ENCODE data around the gene GPX4.

The GPX4 gene

DNA sequence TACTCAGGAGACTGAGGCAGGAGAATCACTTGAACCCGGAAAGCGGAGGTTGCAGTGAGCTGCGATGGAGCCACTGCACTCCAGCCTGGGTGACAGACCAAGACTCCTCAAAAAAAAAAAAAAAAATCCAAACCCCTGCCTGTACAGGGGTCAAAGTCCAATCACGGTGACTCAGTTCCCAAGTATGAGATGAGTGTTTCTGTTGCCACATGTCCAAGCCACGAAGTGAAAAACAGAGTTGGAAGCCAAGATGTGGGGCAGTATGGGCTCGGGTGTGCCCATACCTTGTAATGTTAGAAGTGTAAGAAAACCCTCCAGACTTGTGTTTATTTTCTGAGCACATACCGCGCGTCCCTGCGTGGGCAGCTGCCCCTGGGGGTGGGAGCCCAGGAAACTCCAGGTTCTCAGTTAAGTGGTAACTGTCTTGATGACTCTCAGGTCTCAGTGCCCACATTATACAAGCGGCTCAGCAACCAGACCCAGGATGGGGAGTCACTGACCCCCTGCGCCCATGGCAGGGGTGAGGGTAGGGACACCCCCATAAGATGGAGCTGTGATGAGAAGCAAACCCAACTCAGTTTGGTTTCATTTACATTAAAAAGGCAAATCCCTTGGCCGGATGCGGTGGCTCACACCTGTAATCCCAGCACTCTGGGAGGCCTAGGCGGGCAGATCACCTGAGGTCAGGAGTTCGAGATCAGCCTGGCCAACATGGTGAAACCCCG lies 1.2 kb upstream of the GPX4 start:
- peak; percentile 76 for DNase-seq (ENCODE audit: insufficient read length, low spot score)
- peak; percentile 57 for FAIRE-seq

DNA sequence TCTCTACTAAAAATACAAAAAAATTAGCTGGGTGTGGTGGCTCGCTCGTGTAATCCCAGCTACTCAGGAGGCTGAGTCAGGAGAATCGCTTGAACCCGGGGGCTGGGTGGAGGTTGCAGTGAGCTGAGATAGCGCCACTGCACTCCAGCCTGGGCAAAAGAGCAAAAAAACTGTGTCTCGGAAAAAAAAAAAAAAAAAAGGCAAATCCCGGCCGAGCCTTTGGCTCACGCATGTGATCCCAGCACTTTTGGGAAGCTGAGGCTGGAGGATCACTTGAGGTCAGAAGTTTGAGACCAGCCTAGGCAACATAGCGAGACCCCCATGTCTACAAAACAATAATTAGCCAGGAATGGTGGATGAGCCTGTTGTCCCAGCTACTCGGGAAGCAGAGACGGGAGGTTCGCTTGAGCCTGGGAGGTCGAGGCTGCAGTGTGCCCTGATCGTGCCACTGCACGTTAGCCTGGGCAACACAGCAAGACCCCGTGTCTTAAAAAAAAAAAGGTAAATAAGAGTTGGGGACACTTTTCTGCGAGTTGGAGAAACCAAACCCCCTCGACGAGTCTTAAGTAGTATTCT lies 574 bp upstream of the GPX4 start:
- FAIRE-seq, result no peak
- DNase-seq (ENCODE audit: insufficient read length, low spot score), result no peak

DNA sequence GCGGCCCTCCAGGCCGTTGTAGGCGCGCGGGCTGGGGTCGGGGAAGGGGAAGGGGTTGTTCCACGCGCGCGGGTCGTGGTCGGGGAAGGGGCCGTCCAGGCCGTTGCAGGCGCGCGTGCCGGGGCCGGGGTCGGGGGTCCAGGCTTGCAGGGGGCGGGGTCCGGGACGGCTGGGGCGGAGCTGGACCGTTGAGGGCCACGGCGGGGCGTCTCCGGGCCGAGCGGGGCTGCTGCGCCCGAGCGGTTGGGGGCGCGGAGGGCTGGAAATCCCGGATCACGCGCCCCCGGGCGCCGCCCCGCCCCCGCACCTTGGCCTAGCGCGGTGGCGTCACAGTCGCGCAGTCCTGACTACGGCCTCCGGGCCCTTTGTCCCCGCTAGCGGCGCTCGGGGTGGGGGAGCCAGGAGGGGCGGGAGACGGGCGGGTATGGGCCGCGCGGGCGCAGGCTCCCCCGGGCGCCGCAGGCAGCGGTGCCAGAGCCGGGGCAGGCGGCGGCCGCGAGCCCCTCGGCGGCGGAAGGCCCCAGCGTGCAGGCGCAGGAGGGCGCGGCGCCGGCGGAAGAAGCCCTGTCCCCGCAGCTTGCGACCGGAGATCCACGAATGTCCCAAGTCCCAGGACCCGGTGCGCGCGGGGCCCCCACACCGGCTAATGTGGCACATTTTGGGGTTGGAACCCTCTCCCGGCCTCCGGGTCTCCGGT lies 665 bp downstream of the GPX4 start:
- DNase-seq (ENCODE audit: insufficient read length, low spot score), result peak; percentile 46
- no peak for FAIRE-seq

- DNase-seq (ENCODE audit: insufficient read length, low spot score), result no peak
- peak; percentile 16 for FAIRE-seq
These were observed 1.4 kb downstream of the GPX4 start for GRCh38 chr19:1105008-1105872.

DNA sequence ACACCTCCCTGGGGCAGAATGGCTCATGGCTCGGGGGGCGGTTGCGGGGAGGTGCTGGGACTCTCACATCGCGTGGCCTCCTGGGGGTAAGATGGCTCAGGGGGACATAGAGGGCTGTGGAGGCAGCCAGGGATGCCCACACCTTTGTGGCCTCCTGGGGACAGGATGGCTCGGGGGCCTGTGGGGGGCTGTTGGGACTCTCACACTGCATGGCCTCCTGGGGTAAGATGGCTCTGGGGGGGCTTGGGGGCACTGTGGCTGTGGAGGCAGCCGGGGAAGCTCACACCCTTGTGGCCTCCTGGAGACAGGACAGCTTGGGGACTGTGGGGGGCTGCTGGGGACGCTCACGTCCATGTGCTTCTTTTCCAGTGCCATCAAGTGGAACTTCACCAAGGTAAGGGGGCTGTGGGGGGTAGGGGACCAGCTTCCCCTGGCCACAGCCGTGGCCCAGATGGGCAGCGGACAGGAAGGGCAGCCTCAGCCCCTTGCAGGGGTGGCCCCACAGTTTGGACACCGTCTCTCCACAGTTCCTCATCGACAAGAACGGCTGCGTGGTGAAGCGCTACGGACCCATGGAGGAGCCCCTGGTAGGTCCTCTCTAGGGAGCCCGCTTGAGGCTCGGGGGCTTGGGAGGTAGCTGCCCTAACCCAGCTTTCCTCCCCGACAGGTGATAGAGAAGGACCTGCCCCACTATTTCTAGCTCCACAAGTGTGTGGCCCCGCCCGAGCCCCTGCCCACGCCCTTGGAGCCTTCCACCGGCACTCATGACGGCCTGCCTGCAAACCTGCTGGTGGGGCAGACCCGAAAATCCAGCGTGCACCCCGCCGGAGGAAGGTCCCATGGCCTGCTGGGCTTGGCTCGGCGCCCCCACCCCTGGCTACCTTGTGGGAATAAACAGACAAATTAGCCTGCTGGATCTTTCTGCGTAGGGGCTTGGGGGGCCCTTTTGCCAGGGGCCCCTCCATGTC lies 2.4 kb downstream of the GPX4 start:
- DNase-seq (ENCODE audit: insufficient read length, low spot score) (no peak), FAIRE-seq (no peak)

DNA sequence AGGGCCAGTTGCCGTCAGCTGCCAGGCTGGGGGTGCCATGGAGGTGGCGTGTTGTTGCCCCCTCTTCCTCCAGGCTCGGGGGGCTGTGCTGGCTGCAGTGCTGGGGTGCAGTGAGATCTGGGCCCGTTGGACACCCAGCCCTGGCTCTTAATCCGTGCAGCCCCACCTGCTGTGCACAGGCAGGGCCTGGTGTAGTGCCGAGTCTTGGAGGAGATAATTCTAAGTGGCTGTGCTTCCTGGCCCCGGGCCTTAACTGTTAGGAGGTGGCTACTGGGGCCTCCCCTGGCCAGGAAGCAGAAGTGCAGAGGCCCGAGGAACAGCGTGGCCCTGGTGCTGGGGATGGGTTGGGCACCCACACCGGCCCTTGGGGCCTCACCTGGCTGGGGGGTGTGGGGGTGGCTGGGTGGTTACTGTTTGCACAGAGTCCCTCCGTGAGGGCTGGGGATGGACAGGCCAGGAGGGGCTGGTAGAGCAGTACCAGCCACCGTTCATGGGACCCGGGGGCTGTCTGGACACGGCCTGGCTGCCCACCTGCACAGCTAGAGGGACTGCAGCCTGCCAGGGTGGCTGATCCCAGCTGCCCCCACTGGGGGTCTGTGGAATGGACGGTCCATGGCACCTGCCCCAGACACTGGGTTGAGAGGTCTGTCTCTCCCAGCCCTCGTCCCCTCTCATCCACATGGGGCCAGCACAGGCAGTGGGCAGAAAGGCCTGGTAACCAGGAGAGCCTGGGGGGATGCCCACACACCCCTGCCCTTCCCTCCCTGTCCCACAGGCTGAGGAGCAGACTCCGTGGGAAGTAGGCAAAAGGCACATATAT lies 3.3 kb downstream of the GPX4 start:
- FAIRE-seq, result peak; percentile 36

DNA sequence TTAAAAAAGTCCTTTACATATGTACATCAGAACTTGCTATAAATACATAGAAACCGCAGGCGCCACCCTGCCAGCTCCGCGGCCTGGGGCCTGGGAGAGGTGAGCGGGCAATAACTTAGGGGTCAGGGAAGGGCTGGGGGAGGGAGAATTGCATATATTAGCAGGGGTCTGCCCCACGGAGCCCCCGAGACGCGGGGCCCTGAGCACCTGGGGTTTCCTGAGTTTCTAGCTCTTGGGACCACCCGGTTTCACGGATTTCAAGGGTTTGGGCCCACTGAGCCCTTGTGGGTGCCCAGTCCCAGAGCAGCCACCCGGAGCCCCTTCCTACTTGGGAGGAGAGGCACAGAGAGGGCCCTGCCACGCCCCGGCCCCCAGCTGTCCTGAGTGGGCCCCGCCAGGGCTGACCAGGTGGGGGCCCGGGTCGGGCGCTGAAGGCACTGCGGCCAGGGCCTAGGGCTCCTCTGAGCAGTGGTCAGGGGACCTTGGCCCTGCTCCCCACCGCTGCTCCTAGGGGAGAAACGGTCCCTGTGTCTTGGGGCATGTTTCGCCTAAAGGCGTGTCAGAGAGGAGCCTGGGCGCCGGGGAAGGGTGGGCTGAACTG lies 4.0 kb downstream of the GPX4 start:
- DNase-seq (ENCODE audit: insufficient read length, low spot score) (no peak), FAIRE-seq (no peak)

More for the DNA sequence above, 3.3 kb downstream of the GPX4 start:
- DNase-seq (ENCODE audit: insufficient read length, low spot score), result no peak

GRCh38 chr19:1108291-1109031 lies 4.7 kb downstream of the GPX4 start:
- DNase-seq (ENCODE audit: insufficient read length, low spot score) (no peak), FAIRE-seq (no peak)

- DNase-seq (ENCODE audit: insufficient read length, low spot score), result no peak
- no peak for FAIRE-seq
These were observed 5.3 kb downstream of the GPX4 start for GRCh38 chr19:1109032-1109551.

DNA sequence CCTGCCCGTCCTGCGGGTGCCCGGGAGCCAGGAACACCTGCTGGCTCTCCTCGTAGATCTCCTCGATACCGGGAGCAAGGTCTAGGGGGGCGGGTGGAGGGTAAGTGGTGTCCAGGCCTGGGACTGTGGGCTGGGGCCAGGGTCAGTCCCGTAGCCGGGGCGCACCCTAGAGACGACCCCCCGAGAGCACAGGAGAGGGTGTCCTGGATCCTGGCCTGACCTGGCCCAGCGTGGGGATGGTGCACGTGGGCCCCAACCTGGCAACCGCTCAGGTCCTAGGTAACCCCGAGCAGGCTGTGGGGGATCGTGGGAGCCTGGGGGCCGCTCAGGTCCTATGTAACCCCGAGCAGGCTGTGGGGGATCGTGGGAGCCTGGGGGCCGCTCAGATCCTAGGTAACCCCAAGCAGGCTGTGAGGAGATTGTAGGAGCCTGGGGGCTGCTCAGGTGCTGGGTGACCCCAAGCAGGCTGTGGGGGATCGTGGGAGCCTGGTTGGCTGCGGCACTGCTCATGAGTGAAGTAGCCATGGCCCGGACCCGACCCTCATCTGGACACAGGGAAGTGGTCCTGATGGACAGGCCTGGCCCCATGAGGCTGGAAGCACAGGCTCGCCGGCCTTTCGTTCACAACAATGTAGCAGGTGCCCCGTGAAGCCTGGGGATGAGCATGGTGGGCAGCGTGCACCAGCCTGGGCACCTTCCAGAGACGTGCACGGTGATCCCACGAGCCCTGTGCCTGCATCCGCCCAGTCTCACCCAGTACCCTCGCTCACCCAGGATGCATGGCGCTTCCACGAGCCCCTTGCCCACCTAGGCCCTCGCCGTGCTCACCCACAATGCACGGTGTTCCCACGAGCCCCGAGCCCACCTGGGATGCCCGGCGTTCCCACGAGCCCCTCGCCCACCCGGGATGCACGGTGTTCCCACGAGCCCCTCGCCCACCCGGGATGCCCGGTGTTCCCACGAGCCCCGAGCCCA lies 6.2 kb downstream of the GPX4 start:
- FAIRE-seq (no peak), DNase-seq (ENCODE audit: insufficient read length, low spot score) (no peak)

DNA sequence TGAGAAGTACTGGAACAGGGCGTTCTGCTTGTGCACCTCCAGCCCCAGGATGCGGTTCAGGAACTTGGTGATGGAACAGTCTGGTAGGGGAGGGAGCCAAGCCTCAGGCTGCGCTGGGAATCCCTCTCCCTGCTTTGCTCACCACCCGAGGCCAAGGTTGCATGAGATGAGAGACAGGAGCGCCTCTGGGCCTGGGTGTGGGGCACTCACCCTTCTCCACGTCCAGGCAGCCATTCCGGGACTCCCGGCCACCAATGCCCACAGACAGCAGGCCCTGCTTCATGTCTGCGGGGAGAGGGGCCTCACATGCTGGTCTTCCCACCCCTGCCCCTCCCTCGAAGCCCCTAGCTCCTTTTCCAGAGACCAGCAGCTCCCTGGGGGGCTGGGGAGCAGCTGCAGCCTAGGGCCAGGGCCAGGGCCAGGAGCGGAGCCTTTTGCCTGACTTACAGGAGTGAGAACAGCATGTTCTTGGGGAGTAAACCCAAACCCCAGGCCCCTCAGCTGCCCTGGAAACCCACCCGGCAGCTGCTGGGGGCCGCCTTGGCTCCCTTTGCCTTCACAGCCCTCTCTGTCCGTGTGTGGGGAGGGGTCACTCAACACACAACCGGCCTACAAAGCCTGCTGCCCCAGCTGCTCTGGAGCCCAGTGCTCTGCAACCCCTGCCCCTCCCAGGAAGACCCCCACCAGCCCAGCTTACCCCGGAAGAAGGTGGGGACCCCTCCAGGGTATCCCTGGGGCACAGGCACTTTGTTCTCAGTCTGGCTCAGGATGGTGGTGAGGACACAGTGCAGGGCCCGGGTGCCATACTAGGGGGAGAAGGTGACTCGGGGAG lies 7.2 kb downstream of the GPX4 start:
- no peak for FAIRE-seq
- no peak for DNase-seq (ENCODE audit: insufficient read length, low spot score)

- no peak for DNase-seq (ENCODE audit: insufficient read length, low spot score)
- FAIRE-seq, result no peak
These were observed 8.0 kb downstream of the GPX4 start for GRCh38 chr19:1111641-1112267.

- no peak for DNase-seq (ENCODE audit: insufficient read length, low spot score)
- no peak for FAIRE-seq
These were observed 8.7 kb downstream of the GPX4 start for GRCh38 chr19:1112268-1113029.
